Spleen (tissue), 11 donors: ENCODE data around the gene AOAH. TPM values are rescaled to one million over a fixed set of nuclear protein-coding genes. Genes with fewer than 3 reads are reported as not detected.

Experiments
- DNase-seq: peaks from one replicate; pipeline ENCODE4 v3.0.0-alpha.2; 2020
- H3K27ac ChIP-seq, 8 donors: fragments of 200-600 bp; sonication (generic) in 7 of 8; 1 replicate in 4 of 8; 2 replicates in 4 of 8; pipeline versions ENCODE4 v1.5.0 to v1.8.0; 2016 to 2021; ENCODE audit warnings: inconsistent platforms in 4 of 8, mild to moderate bottlenecking in 4 of 8, moderate library complexity in 1 of 8
- H3K27me3 ChIP-seq, 7 donors: fragments of 200-600 bp; sonication (generic) in 6 of 7; replicated peaks in 1 of 7; 1 replicate in 4 of 7; 2 replicates in 3 of 7; pipeline versions ENCODE4 v1.5.0 to v1.8.0; 2016 to 2021; ENCODE audit warnings: inconsistent platforms in 3 of 7, mild to moderate bottlenecking in 1 of 7
- H3K36me3 ChIP-seq, 6 donors: fragments of 200-600 bp; sonication (generic) in 5 of 6; 1 replicate in 4 of 6; 2 replicates in 2 of 6; pipeline versions ENCODE4 v1.5.0 to v1.8.0; 2016 to 2021; ENCODE audit warnings: inconsistent platforms in 2 of 6
- H3K4me1 ChIP-seq, 6 donors: fragments of 200-600 bp; sonication (generic) in 5 of 6; 1 replicate in 3 of 6; 2 replicates in 3 of 6; pipeline versions ENCODE4 v1.5.0 to v1.8.0; 2016 to 2021; ENCODE audit warnings: inconsistent platforms in 3 of 6
- H3K4me3 ChIP-seq, 8 donors: fragments of 200-600 bp; sonication (generic) in 7 of 8; 1 replicate in 4 of 8; 2 replicates in 4 of 8; pipeline versions ENCODE4 v1.5.0 to v1.8.0; 2016 to 2021; ENCODE audit warnings: inconsistent platforms in 4 of 8, mild to moderate bottlenecking in 4 of 8, moderate library complexity in 2 of 8
- H3K9me3 ChIP-seq, 8 donors: fragments of 200-600 bp; sonication (generic) in 7 of 8; 1 replicate in 4 of 8; 2 replicates in 4 of 8; pipeline versions ENCODE4 v1.5.0 to v1.8.0; 2016 to 2021; ENCODE audit warnings: inconsistent platforms in 4 of 8
- POLR2A ChIP-seq, 3 donors: fragments of 450-650 bp; IDR thresholded peaks; one replicate each; pipeline ENCODE4 v1.5.1; 2017; ENCODE audit warnings: antibody characterized with exemption in 3 of 3, mild to moderate bottlenecking in 1 of 3
- POLR2AphosphoS5 ChIP-seq, 3 donors: sonication (generic); formaldehyde crosslinking; IDR thresholded peaks; one replicate each; pipeline ENCODE4 v1.5.1; 2017; ENCODE audit warnings: antibody characterized with exemption in 3 of 3
- WGBS, 5 donors: extraction: QIAGEN DNeasy Blood & Tissue Kit in 3 of 5; methylation state at CpG; one replicate each; pipeline versions ENCODE4 v1.1.5 to v1.1.7; 2013 to 2018; 5-methylcytosine and 5-hydroxymethylcytosine counted together
- intact Hi-C: fragments of 100-400 bp; cut with DNase I; formaldehyde crosslinking; loops from one replicate; pipeline ENCODE4 v1.15.0; 2023; ENCODE audit warnings: low total_unique reads
- polyA plus RNA-seq, 3 donors: library from polyadenylated mRNA; stranded (reverse); fragments of 200-250 nt; gene quantifications; one replicate each; pipeline ENCODE4 v1.2.1, GENCODE V29; 2013
- total RNA-seq, 7 donors: library from RNA; depleted of rRNA in 3 of 7; stranded (reverse); fragments of >200 nt in 3 of 7; fragmentation: NEBNext Ultra II Directional in 4 of 7; extraction: Animal tissue kit (Norgen Biotek cat#: 25700) in 4 of 7; gene quantifications; one replicate each; pipeline versions ENCODE4 v1.1.0 to v1.2.1, GENCODE V29; 2016 to 2021
- TF ChIP-seq, protein P1 (sequence below), 11 experiments: fragments of 200-600 bp in 7 of 11; fragments of 450-650 bp in 4 of 11; sonication (generic) in 4 of 11; IDR thresholded peaks in 8 of 11; conservative IDR thresholded peaks in 3 of 11; 1 replicate in 7 of 11; 2 replicates in 4 of 11; pipeline versions ENCODE4 v1.4.0 to v1.8.0; 2016 to 2021; ENCODE audit warnings: antibody characterized with exemption in 11 of 11, inconsistent platforms in 4 of 11, mild to moderate bottlenecking in 1 of 11
- donor health status: healthy with polysubstance abuse.
- donor health status: DM: no; HTN: no; CAD: no; lungs with moderate emphysema.
- donor health status: DM: no; HTN: no; CAD: no.
- donor health status: Bipolar disorder and iron deficiency.
- donor health status: healthy.
- donor health status: DM: no; HTN: no; CAD: no.
- donor health status: DM: yes; HTN: yes; CAD: no.

The AOAH gene
- total and polyA plus RNA-seq, 10 donors: 30.3 to 316 (median 191) TPM

DNA sequence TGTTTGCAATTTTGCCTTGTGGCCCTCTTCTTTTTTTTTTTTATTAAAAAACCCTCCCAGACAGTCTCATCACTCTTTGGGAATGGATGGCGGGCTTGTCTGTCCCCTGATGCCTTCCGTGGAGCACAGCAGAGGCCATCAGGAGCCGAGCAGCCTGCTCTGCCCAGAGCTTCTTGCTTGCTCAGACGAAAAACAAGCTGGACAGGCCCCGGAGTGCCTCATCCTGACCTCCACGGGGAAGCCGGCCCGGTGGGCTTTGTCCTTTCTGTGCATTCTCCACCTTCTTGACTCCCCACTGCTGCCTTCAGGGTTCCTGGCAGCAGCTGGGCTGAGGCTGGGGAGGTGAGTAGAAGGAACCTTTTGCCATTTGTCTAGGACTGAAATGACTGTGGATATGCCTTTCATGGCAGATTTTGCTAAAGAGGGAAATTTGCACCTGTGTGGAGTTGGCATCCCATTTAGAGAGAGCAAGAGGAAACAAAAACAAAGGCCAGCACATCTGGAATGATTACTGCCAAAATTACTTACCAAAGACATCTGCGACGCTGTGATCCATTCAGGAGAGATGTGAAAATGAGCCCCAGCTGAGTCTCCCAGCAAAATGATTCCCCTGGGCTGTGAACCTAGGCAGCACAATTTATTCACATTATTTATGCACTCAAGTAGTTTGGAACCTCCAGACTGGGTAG lies 108.3 kb downstream of the AOAH start:
- Histone ChIP-seq H3K27me3 (no peaks in the 10 kb centered on the region), H3K4me1 (peaks cover 0 to 34% (median 8%) of the 10 kb centered on the region in 6 donors), H3K4me3 (no peak overlapping the region), H3K27ac (no peak overlapping the region), H3K36me3 (peaks cover 0 to 92% (median 20%) of the 10 kb centered on the region in 6 donors), H3K9me3 (no peaks in the 10 kb centered on the region)
- TF ChIP-seq, protein P1, sequence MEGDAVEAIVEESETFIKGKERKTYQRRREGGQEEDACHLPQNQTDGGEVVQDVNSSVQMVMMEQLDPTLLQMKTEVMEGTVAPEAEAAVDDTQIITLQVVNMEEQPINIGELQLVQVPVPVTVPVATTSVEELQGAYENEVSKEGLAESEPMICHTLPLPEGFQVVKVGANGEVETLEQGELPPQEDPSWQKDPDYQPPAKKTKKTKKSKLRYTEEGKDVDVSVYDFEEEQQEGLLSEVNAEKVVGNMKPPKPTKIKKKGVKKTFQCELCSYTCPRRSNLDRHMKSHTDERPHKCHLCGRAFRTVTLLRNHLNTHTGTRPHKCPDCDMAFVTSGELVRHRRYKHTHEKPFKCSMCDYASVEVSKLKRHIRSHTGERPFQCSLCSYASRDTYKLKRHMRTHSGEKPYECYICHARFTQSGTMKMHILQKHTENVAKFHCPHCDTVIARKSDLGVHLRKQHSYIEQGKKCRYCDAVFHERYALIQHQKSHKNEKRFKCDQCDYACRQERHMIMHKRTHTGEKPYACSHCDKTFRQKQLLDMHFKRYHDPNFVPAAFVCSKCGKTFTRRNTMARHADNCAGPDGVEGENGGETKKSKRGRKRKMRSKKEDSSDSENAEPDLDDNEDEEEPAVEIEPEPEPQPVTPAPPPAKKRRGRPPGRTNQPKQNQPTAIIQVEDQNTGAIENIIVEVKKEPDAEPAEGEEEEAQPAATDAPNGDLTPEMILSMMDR (IDR thresholded peaks at IDR 0.05 in 8 of 11, conservative IDR thresholded peaks at IDR 0.05 in 3 of 11): no peak
- TF ChIP-seq POLR2AphosphoS5 (IDR thresholded peaks at IDR 0.05) (peak in 1 of 3 donors; percentile 40), POLR2A (IDR thresholded peaks at IDR 0.05) (no peak)
- intact Hi-C loops: no loop called here
- DNase-seq: no peak
- 78 to 95% (median 90%) methylated on average over 9 to 10 of the region's 10 CpGs for WGBS, 5 donors

DNA sequence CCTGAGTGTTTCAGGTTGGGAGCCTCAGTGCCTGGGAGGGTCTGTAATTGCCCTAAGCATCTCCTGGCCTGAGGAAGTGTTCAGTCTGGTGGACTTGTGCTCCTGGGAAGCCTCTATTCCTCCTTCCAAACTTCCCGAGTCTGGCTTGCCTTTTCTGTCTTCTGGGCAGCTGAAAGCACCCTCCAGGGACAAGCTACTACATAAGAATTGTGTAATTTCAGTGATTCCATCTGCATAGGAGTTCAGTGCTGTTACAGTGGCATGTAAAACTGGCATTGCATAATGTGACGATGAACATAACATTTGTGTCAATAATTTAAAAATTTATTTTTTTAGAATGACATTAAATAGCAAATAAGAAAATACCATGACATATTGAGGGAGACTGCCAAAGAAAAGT lies 109.3 kb downstream of the AOAH start:
- peak overlapping the region in 4 of 8 donors; percentile 74 to 86 (median 77) for H3K27ac ChIP-seq
- TF ChIP-seq, protein P1 (IDR thresholded peaks at IDR 0.05 in 8 of 11, conservative IDR thresholded peaks at IDR 0.05 in 3 of 11): no peak
- TF ChIP-seq POLR2AphosphoS5 (IDR thresholded peaks at IDR 0.05): no peak
- no peak for TF ChIP-seq POLR2A (IDR thresholded peaks at IDR 0.05)
- peaks cover 0 to 88% (median 18%) of the 10 kb centered on the region in 6 donors for H3K36me3 ChIP-seq
- peaks cover 0 to 31% (median 6%) of the 10 kb centered on the region in 6 donors for H3K4me1 ChIP-seq
- intact Hi-C loops: no loop called here
- no peaks in the 10 kb centered on the region for H3K9me3 ChIP-seq
- no peak for DNase-seq
- H3K4me3 ChIP-seq: peak overlapping the region in 1 of 8 donors; percentile 13
- WGBS, 5 donors: 49 to 91% (median 74%) methylated on average over 2 of the region's 2 CpGs
- H3K27me3 ChIP-seq: no peaks in the 10 kb centered on the region

DNA sequence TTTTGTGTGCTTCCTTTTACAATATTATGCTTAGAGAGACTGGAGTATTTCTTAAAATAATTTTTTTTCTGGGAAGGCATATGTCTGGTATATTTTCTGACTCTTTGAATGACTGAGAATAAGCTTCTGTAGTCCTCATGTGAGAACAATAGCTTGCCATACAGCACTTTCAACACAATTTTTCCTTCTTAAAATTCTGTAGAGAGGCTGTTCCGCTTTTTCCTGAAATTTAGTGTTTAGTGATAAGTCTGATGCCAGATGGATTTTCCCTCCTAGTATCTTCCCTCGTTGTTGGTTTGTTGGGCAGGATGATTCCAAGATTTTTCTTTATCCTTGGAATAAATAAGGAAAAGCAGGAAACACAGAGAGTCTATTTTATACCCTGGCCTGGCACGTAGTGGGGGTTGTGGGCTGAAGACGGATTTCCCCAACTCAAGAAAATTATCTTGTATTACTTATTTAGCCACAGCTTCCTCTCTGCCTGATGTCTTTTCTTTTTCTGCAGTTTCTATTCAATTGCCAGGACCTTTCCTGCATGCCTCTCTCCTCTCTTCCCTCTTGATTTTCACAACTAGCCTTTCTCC lies 111.2 kb downstream of the AOAH start:
- no peak overlapping the region for H3K4me3 ChIP-seq
- H3K9me3 ChIP-seq: no peaks in the 10 kb centered on the region
- peaks cover 0 to 31% (median 6%) of the 10 kb centered on the region in 6 donors for H3K4me1 ChIP-seq
- intact Hi-C loops: no loop called here
- H3K27me3 ChIP-seq: no peaks in the 10 kb centered on the region
- no peak for TF ChIP-seq POLR2AphosphoS5 (IDR thresholded peaks at IDR 0.05)
- TF ChIP-seq, protein P1 (IDR thresholded peaks at IDR 0.05 in 8 of 11, conservative IDR thresholded peaks at IDR 0.05 in 3 of 11): no peak
- TF ChIP-seq POLR2A (IDR thresholded peaks at IDR 0.05): no peak
- peak overlapping the region in 7 of 8 donors; percentile 31 to 86 (median 74) for H3K27ac ChIP-seq
- no peak for DNase-seq
- WGBS, 5 donors: 27 to 55% (median 45%) methylated on average over 4 of the region's 4 CpGs
- peaks cover 0 to 84% (median 18%) of the 10 kb centered on the region in 6 donors for H3K36me3 ChIP-seq

DNA sequence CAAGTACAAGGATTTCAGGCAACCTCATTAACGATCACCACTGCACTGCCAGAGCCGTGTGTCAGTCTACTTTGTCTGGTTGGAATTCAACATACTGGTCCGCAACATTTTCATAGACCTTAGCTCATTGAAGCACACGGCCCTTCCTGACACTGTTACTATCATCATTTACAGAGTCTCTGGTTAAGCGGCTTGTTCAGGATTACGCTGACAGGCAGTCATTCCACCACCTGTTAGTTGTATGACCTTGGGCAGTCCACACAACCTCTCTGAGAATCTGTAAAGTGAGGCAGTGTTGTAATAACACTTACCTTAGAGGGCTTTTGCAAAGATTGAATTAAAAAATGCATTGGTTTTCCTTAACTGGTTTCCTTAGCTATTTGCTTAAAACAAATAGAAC lies 112.6 kb downstream of the AOAH start:
- Histone ChIP-seq H3K36me3 (peaks cover 0 to 84% (median 12%) of the 10 kb centered on the region in 6 donors), H3K4me1 (peaks cover 0 to 31% (median 6%) of the 10 kb centered on the region in 6 donors), H3K27ac (peak overlapping the region in 2 of 8 donors; percentile 24 to 86), H3K27me3 (no peaks in the 10 kb centered on the region), H3K4me3 (no peak overlapping the region), H3K9me3 (no peaks in the 10 kb centered on the region)
- intact Hi-C loops: no loop called here
- TF ChIP-seq, protein P1 (IDR thresholded peaks at IDR 0.05 in 8 of 11, conservative IDR thresholded peaks at IDR 0.05 in 3 of 11): no peak
- TF ChIP-seq POLR2A (IDR thresholded peaks at IDR 0.05) (no peak), POLR2AphosphoS5 (IDR thresholded peaks at IDR 0.05) (no peak)
- no peak for DNase-seq
- 92 to 95% (median 94%) methylated on average over 6 of the region's 6 CpGs for WGBS, 5 donors
